ENCODE results near the gene ZSWIM5. TPM values are rescaled to one million over a fixed set of nuclear protein-coding genes. Genes with fewer than 3 reads are reported as not detected.

The ZSWIM5 gene
- total RNA-seq, 1 experiment from 2014 or later: 1.4 TPM

DNA sequence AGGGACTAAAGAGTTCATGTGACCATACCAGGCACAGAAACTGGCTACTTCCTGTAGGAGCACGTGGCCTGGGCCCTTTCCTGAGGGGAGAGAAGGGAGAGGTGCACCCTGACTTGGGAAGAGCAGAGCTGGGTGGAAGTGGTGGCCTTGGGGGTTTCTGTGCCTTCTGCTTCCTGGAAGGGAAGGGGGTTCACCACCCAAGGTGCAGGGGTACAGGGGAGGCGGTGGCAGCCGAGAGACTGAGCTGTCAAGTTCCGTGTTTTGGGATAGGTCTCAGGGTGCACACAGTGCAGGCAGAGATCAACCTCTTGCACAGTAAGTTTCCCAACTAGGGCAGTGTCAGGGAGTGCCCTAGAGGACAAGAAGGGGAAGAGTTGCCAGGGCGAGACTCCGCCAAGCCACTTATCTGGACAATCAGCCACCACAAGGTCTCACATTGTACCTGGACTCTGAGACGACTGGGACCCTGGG, 205.4 kb downstream of the ZSWIM5 start:
- H3K9me3 ChIP-seq (ENCODE audit: low read length): no peaks in the 10 kb centered on the region
- no peaks in the 10 kb centered on the region for H3F3A ChIP-seq (ENCODE audit: low read length, unreplicated experiment)
- no peaks in the 10 kb centered on the region for H3K79me2 ChIP-seq (ENCODE audit: low read length)
- no peak overlapping the region for H2AFZ ChIP-seq (ENCODE audit: low read length)
- POLR2A ChIA-PET (ENCODE audit: unreplicated experiment): no interaction called here
- intact Hi-C loops (cut with micrococcal nuclease): no loop called here
- CTCF ChIA-PET: no interaction called here
- peaks cover 5% of the 10 kb centered on the region for H3K36me3 ChIP-seq (ENCODE audit: low read depth, low read length)
- H4K20me1 ChIP-seq (ENCODE audit: low read length): no peaks in the 10 kb centered on the region
- DNase-seq (no peak), ATAC-seq (peak; percentile 57)
- no peaks in the 10 kb centered on the region for H3K9me2 ChIP-seq (replicated peaks; ENCODE audit: low read length)
- H3K27me3 ChIP-seq (ENCODE audit: low read length): no peaks in the 10 kb centered on the region
- no peak for TF ChIP-seq EZH2 (IDR thresholded peaks at IDR 0.05; ENCODE audit: low read length, unreplicated experiment)
- TF ChIP-seq, protein P1, sequence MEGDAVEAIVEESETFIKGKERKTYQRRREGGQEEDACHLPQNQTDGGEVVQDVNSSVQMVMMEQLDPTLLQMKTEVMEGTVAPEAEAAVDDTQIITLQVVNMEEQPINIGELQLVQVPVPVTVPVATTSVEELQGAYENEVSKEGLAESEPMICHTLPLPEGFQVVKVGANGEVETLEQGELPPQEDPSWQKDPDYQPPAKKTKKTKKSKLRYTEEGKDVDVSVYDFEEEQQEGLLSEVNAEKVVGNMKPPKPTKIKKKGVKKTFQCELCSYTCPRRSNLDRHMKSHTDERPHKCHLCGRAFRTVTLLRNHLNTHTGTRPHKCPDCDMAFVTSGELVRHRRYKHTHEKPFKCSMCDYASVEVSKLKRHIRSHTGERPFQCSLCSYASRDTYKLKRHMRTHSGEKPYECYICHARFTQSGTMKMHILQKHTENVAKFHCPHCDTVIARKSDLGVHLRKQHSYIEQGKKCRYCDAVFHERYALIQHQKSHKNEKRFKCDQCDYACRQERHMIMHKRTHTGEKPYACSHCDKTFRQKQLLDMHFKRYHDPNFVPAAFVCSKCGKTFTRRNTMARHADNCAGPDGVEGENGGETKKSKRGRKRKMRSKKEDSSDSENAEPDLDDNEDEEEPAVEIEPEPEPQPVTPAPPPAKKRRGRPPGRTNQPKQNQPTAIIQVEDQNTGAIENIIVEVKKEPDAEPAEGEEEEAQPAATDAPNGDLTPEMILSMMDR (conservative IDR thresholded peaks at IDR 0.05; ENCODE audit: low read depth, low read length): no peak
- TF ChIP-seq EZH2phosphoT487 (IDR thresholded peaks at IDR 0.05; ENCODE audit: borderline replicate concordance, low read length): no peak
- no peaks in the 10 kb centered on the region for H3K4me1 ChIP-seq (ENCODE audit: insufficient read depth, low read length)
- no peak overlapping the region for H3K4me3 ChIP-seq (ENCODE audit: low read length)
- H3K27ac ChIP-seq (ENCODE audit: low read length): no peak overlapping the region
- no TSS peak for BruUV-seq (replicated peaks)
- no peak overlapping the region for H3K9ac ChIP-seq (ENCODE audit: low read length)
- H3K4me2 ChIP-seq (ENCODE audit: low read length): no peak overlapping the region

DNA sequence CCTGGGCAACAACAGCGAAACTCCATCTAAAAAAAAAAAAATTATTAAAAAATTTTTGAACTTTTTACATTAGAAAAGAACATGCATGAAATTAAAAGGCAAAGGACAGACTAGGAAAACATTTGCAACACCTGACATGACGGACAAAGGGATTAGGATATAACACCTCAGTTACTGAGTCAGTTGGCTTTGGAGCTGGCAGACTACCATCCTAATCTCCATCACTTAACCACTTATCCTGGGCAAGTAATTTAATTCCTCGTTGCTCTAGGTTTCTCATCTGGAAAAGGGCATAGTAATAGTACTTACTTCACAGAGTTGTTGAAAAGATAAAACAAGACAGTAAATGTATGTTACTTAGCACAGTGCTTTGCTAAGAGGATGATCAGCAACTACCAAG, 207.2 kb downstream of the ZSWIM5 start:
- Histone ChIP-seq H3K36me3 (ENCODE audit: low read depth, low read length) (peaks cover 5% of the 10 kb centered on the region), H3K4me2 (ENCODE audit: low read length) (no peak overlapping the region), H3K79me2 (ENCODE audit: low read length) (no peaks in the 10 kb centered on the region), H3K9me3 (ENCODE audit: low read length) (no peaks in the 10 kb centered on the region), H3K4me3 (ENCODE audit: low read length) (no peak overlapping the region), H3K9me2 (replicated peaks; ENCODE audit: low read length) (no peaks in the 10 kb centered on the region), H3K9ac (ENCODE audit: low read length) (no peak overlapping the region), H3F3A (ENCODE audit: low read length, unreplicated experiment) (no peaks in the 10 kb centered on the region), H3K4me1 (ENCODE audit: insufficient read depth, low read length) (no peaks in the 10 kb centered on the region), H4K20me1 (ENCODE audit: low read length) (no peaks in the 10 kb centered on the region), H3K27me3 (ENCODE audit: low read length) (no peaks in the 10 kb centered on the region), H2AFZ (ENCODE audit: low read length) (no peak overlapping the region), H3K27ac (ENCODE audit: low read length) (no peak overlapping the region)
- intact Hi-C loops (cut with micrococcal nuclease): no loop called here
- no TSS peak for BruUV-seq (replicated peaks)
- no peak for DNase-seq
- ChIA-PET POLR2A (ENCODE audit: unreplicated experiment) (no interaction called here), CTCF (no interaction called here)
- no peak for ATAC-seq
- no peak for TF ChIP-seq EZH2phosphoT487 (IDR thresholded peaks at IDR 0.05; ENCODE audit: borderline replicate concordance, low read length)
- TF ChIP-seq, protein P1 (conservative IDR thresholded peaks at IDR 0.05; ENCODE audit: low read depth, low read length): no peak
- no peak for TF ChIP-seq EZH2 (IDR thresholded peaks at IDR 0.05; ENCODE audit: low read length, unreplicated experiment)

DNA sequence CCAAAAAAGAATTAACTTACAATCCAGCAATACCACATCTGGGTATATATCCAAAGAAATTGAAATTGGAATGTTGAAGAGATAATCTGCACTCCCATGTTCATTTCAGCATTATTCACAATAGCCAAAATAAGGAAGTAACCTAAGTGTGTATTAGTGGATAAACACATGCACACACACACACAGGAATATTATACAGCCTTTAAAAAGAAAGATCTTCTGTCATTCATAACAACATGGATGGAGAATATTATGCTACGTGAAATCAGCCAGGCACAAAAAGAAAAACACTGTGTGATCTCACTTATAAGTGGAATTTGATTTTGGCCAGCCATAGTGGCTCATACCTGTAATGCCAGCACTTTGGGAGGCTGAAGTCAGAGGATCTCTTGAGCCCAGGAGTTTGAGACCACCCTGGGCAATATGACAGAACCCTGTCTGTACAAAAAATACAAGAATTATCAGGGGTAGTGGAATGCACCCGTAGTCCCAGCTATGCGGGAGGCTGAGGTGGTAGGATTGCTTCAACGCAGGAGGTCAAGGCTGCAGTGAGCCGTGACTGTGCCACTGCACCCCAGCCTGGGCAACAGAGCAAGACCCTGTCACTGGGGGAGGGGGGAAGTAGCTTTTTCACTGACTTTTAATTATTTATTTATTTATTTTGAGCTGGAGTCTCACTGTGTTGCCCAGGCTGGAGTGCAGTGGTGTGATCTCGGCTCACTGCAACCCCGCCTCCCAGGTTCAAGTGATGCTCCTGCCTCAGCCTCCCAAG, 210.8 kb downstream of the ZSWIM5 start:
- ATAC-seq (no peak), DNase-seq (no peak)
- Histone ChIP-seq H3K27me3 (ENCODE audit: low read length) (no peaks in the 10 kb centered on the region), H2AFZ (ENCODE audit: low read length) (no peak overlapping the region), H3K9me3 (ENCODE audit: low read length) (no peaks in the 10 kb centered on the region), H3K79me2 (ENCODE audit: low read length) (no peaks in the 10 kb centered on the region), H3F3A (ENCODE audit: low read length, unreplicated experiment) (no peaks in the 10 kb centered on the region), H3K27ac (ENCODE audit: low read length) (no peak overlapping the region), H3K9ac (ENCODE audit: low read length) (no peak overlapping the region), H3K9me2 (replicated peaks; ENCODE audit: low read length) (no peaks in the 10 kb centered on the region), H3K4me3 (ENCODE audit: low read length) (no peak overlapping the region), H4K20me1 (ENCODE audit: low read length) (no peaks in the 10 kb centered on the region), H3K36me3 (ENCODE audit: low read depth, low read length) (no peaks in the 10 kb centered on the region), H3K4me2 (ENCODE audit: low read length) (no peak overlapping the region), H3K4me1 (ENCODE audit: insufficient read depth, low read length) (no peaks in the 10 kb centered on the region)
- ChIA-PET POLR2A (ENCODE audit: unreplicated experiment) (no interaction called here), CTCF (no interaction called here)
- TF ChIP-seq, protein P1 (conservative IDR thresholded peaks at IDR 0.05; ENCODE audit: low read depth, low read length): no peak
- no peak for TF ChIP-seq EZH2phosphoT487 (IDR thresholded peaks at IDR 0.05; ENCODE audit: borderline replicate concordance, low read length)
- TF ChIP-seq EZH2 (IDR thresholded peaks at IDR 0.05; ENCODE audit: low read length, unreplicated experiment): no peak
- no TSS peak for BruUV-seq (replicated peaks)
- intact Hi-C loops (cut with micrococcal nuclease): no loop called here

All from PC-3 (cell line).